Left lung (tissue), 10 donors: ENCODE measurements around the gene MMS19. TPM values are rescaled to one million over a fixed set of nuclear protein-coding genes. Genes with fewer than 3 reads are reported as not detected.
A peak's percentile ranks its signal among the peaks of the same experiment; 100 is the strongest.

ENCODE experiments used
- ATAC-seq: fragments of 200-7000 bp; cut with Tn5 transposase; one replicate; pipeline ENCODE4 v1.9.1; 2020; ENCODE audit warnings: moderate library complexity
- DNase-seq, 4 donors: peaks; one replicate each; pipeline ENCODE4 v3.0.0-alpha.2; 2013 to 2020
- H3K27ac ChIP-seq, 2 donors: fragments of 200-600 bp; sonication (generic) in 1 of 2; one replicate each; pipeline versions ENCODE4 v1.5.0 to v1.8.0; 2020 to 2021
- H3K27me3 ChIP-seq, 2 donors: fragments of 200-600 bp; sonication (generic) in 1 of 2; one replicate each; pipeline versions ENCODE4 v1.5.0 to v1.8.0; 2020 to 2021
- H3K36me3 ChIP-seq, 2 donors: fragments of 200-600 bp; sonication (generic) in 1 of 2; one replicate each; pipeline versions ENCODE4 v1.5.0 to v1.8.0; 2020 to 2021
- H3K4me1 ChIP-seq, 2 donors: fragments of 200-600 bp; one replicate each; pipeline ENCODE4 v1.8.0; 2021
- H3K4me3 ChIP-seq, 2 donors: fragments of 200-600 bp; sonication (generic) in 1 of 2; one replicate each; pipeline versions ENCODE4 v1.5.0 to v1.8.0; 2020 to 2021; ENCODE audit warnings: mild to moderate bottlenecking in 1 of 2
- H3K9me3 ChIP-seq, 2 donors: fragments of 200-600 bp; sonication (generic) in 1 of 2; one replicate each; pipeline versions ENCODE4 v1.5.0 to v1.8.0; 2020 to 2021
- CTCF ChIP-seq, 2 donors: fragments of 200-600 bp; sonication (generic) in 1 of 2; IDR thresholded peaks; one replicate each; pipeline versions ENCODE4 v1.5.0 to v1.8.0; 2021; ENCODE audit warnings: antibody characterized with exemption in 2 of 2
- intact Hi-C, 2 donors: fragments of 100-400 bp; cut with DNase I; formaldehyde crosslinking; loops; one replicate each; pipeline versions ENCODE4 v1.11.2 to v1.14.2; 2022
- polyA plus RNA-seq, 6 donors: library from polyadenylated mRNA; unstranded; fragments of 120-200 nt; gene quantifications; one replicate each; pipeline ENCODE4 v1.2.1, GENCODE V29; 2013; ENCODE audit not compliant: insufficient read length in 6 of 6
- total RNA-seq, 2 donors: library from RNA; stranded (reverse); fragmentation: NEBNext Ultra II Directional; extraction: Animal tissue kit (Norgen Biotek cat#: 25700); gene quantifications; one replicate each; pipeline ENCODE4 v1.2.1, GENCODE V29; 2021
- donor health status: DM: no; HTN: yes; CAD: no.
- donor health status: DM: no; HTN: no; CAD: no.

The MMS19 gene
- total and polyA plus RNA-seq, 8 donors = 60.1 to 113 (median 97.4) TPM

DNA sequence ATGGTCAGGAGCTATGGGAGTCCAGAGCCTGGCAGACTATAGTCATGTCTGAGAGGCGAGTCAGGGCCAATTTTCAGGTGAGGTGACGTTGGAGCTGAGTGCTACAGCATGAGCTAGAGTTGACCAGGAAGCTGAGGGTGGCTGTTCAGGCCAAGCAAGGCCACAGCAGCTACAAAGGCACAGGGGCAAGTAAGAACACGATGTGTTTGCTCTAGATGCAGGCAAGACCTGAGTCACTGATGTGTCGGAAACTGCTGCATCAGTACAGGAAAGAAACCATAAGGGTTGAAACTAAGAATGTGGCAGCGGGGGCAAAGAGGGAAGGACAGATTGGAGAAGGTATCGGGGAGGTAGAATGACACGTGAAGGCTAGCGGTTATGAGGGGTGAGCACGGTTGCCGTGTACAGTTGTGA, 85.3 kb downstream of the MMS19 start:
- Histone ChIP-seq H3K27ac (peak overlapping the region in 1 of 2 donors; percentile 68), H3K27me3 (no peaks in the 10 kb centered on the region), H3K4me3 (no peak overlapping the region), H3K36me3 (no peaks in the 10 kb centered on the region), H3K4me1 (peaks cover 0 to 49% of the 10 kb centered on the region in 2 donors), H3K9me3 (no peaks in the 10 kb centered on the region)
- TF ChIP-seq CTCF (IDR thresholded peaks at IDR 0.05) = no peak
- ATAC-seq (peak; percentile 14), DNase-seq (no peak)
- intact Hi-C loops = no loop called here

DNA sequence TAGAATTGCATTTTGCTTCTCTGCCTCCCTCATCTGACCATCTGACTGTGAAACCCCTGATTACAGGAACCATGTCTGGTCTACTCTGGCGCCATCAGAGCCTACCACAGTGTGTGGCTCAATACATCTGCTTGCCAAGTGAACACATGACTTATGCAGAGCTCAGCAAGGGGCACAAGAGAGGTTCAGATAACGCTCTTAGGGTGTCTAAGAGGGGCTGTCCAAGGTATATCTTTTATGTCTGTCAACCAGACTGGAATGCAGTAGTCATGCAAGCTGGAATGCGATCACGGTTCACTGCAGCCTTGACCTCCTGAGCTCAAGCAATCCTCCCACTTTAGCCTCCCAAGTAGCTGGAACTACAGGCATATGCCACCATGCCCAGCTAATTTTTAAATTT, 86.8 kb downstream of the MMS19 start:
- peak overlapping the region in 1 of 2 donors; percentile 28 for H3K27ac ChIP-seq
- no peak for ATAC-seq
- no peaks in the 10 kb centered on the region for H3K36me3 ChIP-seq
- no peaks in the 10 kb centered on the region for H3K9me3 ChIP-seq
- DNase-seq = no peak
- intact Hi-C loops = no loop called here
- peaks cover 0 to 64% of the 10 kb centered on the region in 2 donors for H3K4me1 ChIP-seq
- no peak overlapping the region for H3K4me3 ChIP-seq
- TF ChIP-seq CTCF (IDR thresholded peaks at IDR 0.05) = no peak
- H3K27me3 ChIP-seq = no peaks in the 10 kb centered on the region

GRCh38 chr10:97408496-97408992, 89.7 kb downstream of the MMS19 start:
- no peak for TF ChIP-seq CTCF (IDR thresholded peaks at IDR 0.05)
- H3K36me3 ChIP-seq = no peaks in the 10 kb centered on the region
- DNase-seq = no peak
- peaks cover 0 to 61% of the 10 kb centered on the region in 2 donors for H3K4me1 ChIP-seq
- peak overlapping the region; percentile 6 to 94 for H3K27ac ChIP-seq
- H3K27me3 ChIP-seq = no peaks in the 10 kb centered on the region
- H3K9me3 ChIP-seq = no peaks in the 10 kb centered on the region
- intact Hi-C loops = no loop called here
- peak; percentile 8 for ATAC-seq
- no peak overlapping the region for H3K4me3 ChIP-seq

Other genes starting within 250 kb of the MMS19 start
- 10 to 100 TPM in 1 of 2 donors, 1 to 10 TPM in 1; 9.8 to 11.4 TPM for gene ARHGAP19, start 205.8 kb downstream of the MMS19 start, total RNA-seq
- gene ARHGAP19, start 205.8 kb downstream of the MMS19 start, polyA plus RNA-seq = 10 to 100 TPM; 24.7 to 30.7 (median 27.3) TPM
- gene FRAT1, start 179.2 kb downstream of the MMS19 start, total RNA-seq = 10 to 100 TPM in 1 of 2 donors, 1 to 10 TPM in 1; 5.2 to 10.8 TPM
- 1 to 10 TPM; 2.4 to 3.6 (median 3.2) TPM for gene FRAT1, start 179.2 kb downstream of the MMS19 start, polyA plus RNA-seq
- gene FRAT2, start 163.7 kb downstream of the MMS19 start, total RNA-seq = 10 to 100 TPM; 12.8 to 30.2 TPM
- gene FRAT2, start 163.7 kb downstream of the MMS19 start, polyA plus RNA-seq = 1 to 10 TPM; 7.4 to 9.3 (median 8.5) TPM
- gene RRP12, start 97.1 kb downstream of the MMS19 start, total RNA-seq = 10 to 100 TPM; 21.2 to 40.4 TPM
- gene RRP12, start 97.1 kb downstream of the MMS19 start, polyA plus RNA-seq = 10 to 100 TPM; 22.6 to 36.2 (median 24.8) TPM
- gene PGAM1, start 72.2 kb downstream of the MMS19 start, total RNA-seq = 100 to 1,000 TPM; 209 to 236 TPM
- gene PGAM1, start 72.2 kb downstream of the MMS19 start, polyA plus RNA-seq = 100 to 1,000 TPM; 155 to 173 (median 163) TPM
- gene EXOSC1, start 52.4 kb downstream of the MMS19 start, total RNA-seq = 10 to 100 TPM; 27.2 to 30.4 TPM
- 10 to 100 TPM; 34.9 to 43.1 (median 40.1) TPM for gene EXOSC1, start 52.4 kb downstream of the MMS19 start, polyA plus RNA-seq
- 10 to 100 TPM; 61.5 to 65.2 TPM for gene ZDHHC16, start 52.2 kb downstream of the MMS19 start, total RNA-seq
- 10 to 100 TPM; 44.8 to 48.7 (median 46.6) TPM for gene ZDHHC16, start 52.2 kb downstream of the MMS19 start, polyA plus RNA-seq
- gene UBTD1, start 502 bp upstream of the MMS19 start, total RNA-seq = 10 to 100 TPM; 30.4 to 41.0 TPM
- 10 to 100 TPM; 16.6 to 25.2 (median 19.2) TPM for gene UBTD1, start 502 bp upstream of the MMS19 start, polyA plus RNA-seq
- 1 to 10 TPM; 1.3 to 1.9 TPM for gene ANKRD2, start 74.4 kb upstream of the MMS19 start, total RNA-seq
- gene ANKRD2, start 74.4 kb upstream of the MMS19 start, polyA plus RNA-seq = under 1 TPM; 0.18 to 0.43 (median 0.25) TPM
- 1 to 10 TPM; 1.1 to 1.2 TPM for gene HOGA1, start 86.0 kb upstream of the MMS19 start, total RNA-seq
- 1 to 10 TPM in 4 of 6 donors, under 1 TPM in 2; 0.85 to 2.2 (median 1.5) TPM for gene HOGA1, start 86.0 kb upstream of the MMS19 start, polyA plus RNA-seq
- not detected for gene C10orf62, start 91.3 kb upstream of the MMS19 start, total RNA-seq
- under 1 TPM in 2 of 6 donors, not detected in 4; 0.14 to 0.15 TPM for gene C10orf62, start 91.3 kb upstream of the MMS19 start, polyA plus RNA-seq
- 1 to 10 TPM; 4.1 to 10.0 TPM for gene MORN4, start 135.1 kb upstream of the MMS19 start, total RNA-seq
- 10 to 100 TPM; 14.2 to 21.1 (median 15.8) TPM for gene MORN4, start 135.1 kb upstream of the MMS19 start, polyA plus RNA-seq
- gene PI4K2A, start 142.2 kb upstream of the MMS19 start, total RNA-seq = 10 to 100 TPM; 25.8 to 27.1 TPM
- 10 to 100 TPM; 12.7 to 17.1 (median 14.2) TPM for gene PI4K2A, start 142.2 kb upstream of the MMS19 start, polyA plus RNA-seq
- 10 to 100 TPM; 15.2 to 19.7 TPM for gene AVPI1, start 188.8 kb upstream of the MMS19 start, total RNA-seq
- gene AVPI1, start 188.8 kb upstream of the MMS19 start, polyA plus RNA-seq = 1 to 10 TPM; 4.3 to 5.5 (median 5.1) TPM
- gene MARVELD1, start 215.3 kb upstream of the MMS19 start, total RNA-seq = 10 to 100 TPM; 48.1 to 58.4 TPM
- gene MARVELD1, start 215.3 kb upstream of the MMS19 start, polyA plus RNA-seq = 10 to 100 TPM; 51.2 to 66.9 (median 61.0) TPM
- 10 to 100 TPM; 20.6 to 23.2 TPM for gene ZFYVE27, start 238.7 kb upstream of the MMS19 start, total RNA-seq
- 10 to 100 TPM; 26.8 to 35.5 (median 28.2) TPM for gene ZFYVE27, start 238.7 kb upstream of the MMS19 start, polyA plus RNA-seq